ENCODE measurements around the gene RNF123. TPM values are rescaled to one million over a fixed set of nuclear protein-coding genes. Genes with fewer than 3 reads are reported as not detected.
A peak's percentile ranks its signal among the peaks of the same experiment; 100 is the strongest.

Gene RNF123
- total RNA-seq, 2 experiments from 2014 or later: 22.0 to 31.7 TPM

- peaks cover 23% of the 10 kb centered on the region for H3K4me1 Mint-ChIP-seq (ENCODE audit: low read depth)
- no peak overlapping the region for H3K4me3 Mint-ChIP-seq
- CTCF ChIA-PET: no interaction called here
- H3K27ac Mint-ChIP-seq: no peak overlapping the region
- H3K36me3 Mint-ChIP-seq (ENCODE audit: low read depth): peaks cover 2% of the 10 kb centered on the region
- POLR2A ChIA-PET: interaction anchor here (1.2 to 2.2 kb wide), 2 partner anchors 18 to 87 kb away, joined by 4 to 5 read pairs; partner anchors contain the start of gene INKA1
- no peak for ATAC-seq
- intact Hi-C loops (cut with micrococcal nuclease): no loop called here
- no peak for TF ChIP-seq CTCF (IDR thresholded peaks at IDR 0.05)
- no peak for DNase-seq
- no peaks in the 10 kb centered on the region for H3K9me3 Mint-ChIP-seq
- H3K27me3 Mint-ChIP-seq: no peaks in the 10 kb centered on the region
Measured at GRCh38 chr3:49716169-49716568, 26.8 kb downstream of the RNF123 start.

- ChIA-PET POLR2A (interaction anchor here (1.2 to 2.2 kb wide), 2 partner anchors 19 to 86 kb away, joined by 4 to 5 read pairs; partner anchors contain the start of gene INKA1), CTCF (no interaction called here)
- H3K4me3 Mint-ChIP-seq: no peak overlapping the region
- no peak for TF ChIP-seq CTCF (IDR thresholded peaks at IDR 0.05)
- intact Hi-C loops (cut with micrococcal nuclease): no loop called here
- DNase-seq (no peak), ATAC-seq (no peak)
- H3K9me3 Mint-ChIP-seq: no peaks in the 10 kb centered on the region
- no peak overlapping the region for H3K27ac Mint-ChIP-seq
- H3K4me1 Mint-ChIP-seq (ENCODE audit: low read depth): peaks cover 21% of the 10 kb centered on the region
- peaks cover 4% of the 10 kb centered on the region for H3K36me3 Mint-ChIP-seq (ENCODE audit: low read depth)
- H3K27me3 Mint-ChIP-seq: no peaks in the 10 kb centered on the region
Measured at GRCh38 chr3:49716691-49717210, 27.4 kb downstream of the RNF123 start.

GRCh38 chr3:49717211-49717958 lies 28.0 kb downstream of the RNF123 start:
- TF ChIP-seq CTCF (IDR thresholded peaks at IDR 0.05): no peak
- H3K36me3 Mint-ChIP-seq (ENCODE audit: low read depth): peaks cover 8% of the 10 kb centered on the region
- ChIA-PET CTCF (interaction anchor here (2.6 kb wide), 1 partner anchor 15 kb away, joined by 17 read pairs; no protein-coding TSS in a partner anchor), POLR2A (interaction anchor here (0.8 to 7.6 kb wide), 5 partner anchors 9 to 97 kb away, joined by 3 to 40 read pairs (median 4); partner anchors contain the start of gene INKA1)
- ATAC-seq (no peak), DNase-seq (no peak)
- intact Hi-C loops (cut with micrococcal nuclease): no loop called here
- no peaks in the 10 kb centered on the region for H3K9me3 Mint-ChIP-seq
- H3K4me3 Mint-ChIP-seq: no peak overlapping the region
- H3K27ac Mint-ChIP-seq: no peak overlapping the region
- H3K27me3 Mint-ChIP-seq: no peaks in the 10 kb centered on the region
- H3K4me1 Mint-ChIP-seq (ENCODE audit: low read depth): peaks cover 21% of the 10 kb centered on the region

- no peak for TF ChIP-seq CTCF (IDR thresholded peaks at IDR 0.05)
- H3K9me3 Mint-ChIP-seq: no peaks in the 10 kb centered on the region
- H3K4me3 Mint-ChIP-seq: peak overlapping the region; percentile 74
- peaks cover 23% of the 10 kb centered on the region for H3K4me1 Mint-ChIP-seq (ENCODE audit: low read depth)
- CTCF ChIA-PET: interaction anchor here (0.8 to 3.3 kb wide), 11 partner anchors 9 to 319 kb away, joined by 3 to 17 read pairs (median 4); no protein-coding TSS in a partner anchor
- no peak for ATAC-seq
- no peak overlapping the region for H3K27ac Mint-ChIP-seq
- POLR2A ChIA-PET: interaction anchor here (0.6 to 7.6 kb wide), 13 partner anchors 8 to 546 kb away, joined by 3 to 40 read pairs (median 3); partner anchors contain the start of genes INKA1 and MST1R
- peaks cover 13% of the 10 kb centered on the region for H3K36me3 Mint-ChIP-seq (ENCODE audit: low read depth)
- no peak for DNase-seq
- H3K27me3 Mint-ChIP-seq: no peaks in the 10 kb centered on the region
- intact Hi-C loops (cut with micrococcal nuclease): no loop called here
Measured at GRCh38 chr3:49717959-49718857, 28.9 kb downstream of the RNF123 start.

Data from activated CD8-positive, alpha-beta T cell treated with anti-CD3 and anti-CD28 coated beads for 36 hours (primary cell).